ENCODE measurements around the gene KLC1. TPM values are rescaled to one million over a fixed set of nuclear protein-coding genes. Genes with fewer than 3 reads are reported as not detected.

KLC1 gene
- total RNA-seq, 2 donors from 2014 or later, result 168 to 287 TPM

- intact Hi-C loops (cut with DNase I), result no loop called here
- H3K9me3 ChIP-seq, result no peaks in the 10 kb centered on the region
- H3K27ac ChIP-seq, result peak overlapping the region; percentile 72
- H3K4me3 ChIP-seq, result no peak overlapping the region
- 40% methylated on average over 12 of the region's 20 CpGs for WGBS
- H3K27me3 ChIP-seq (replicated peaks; ENCODE audit: insufficient read depth), result no peaks in the 10 kb centered on the region
- peaks cover 31% of the 10 kb centered on the region for H3K4me1 ChIP-seq (replicated peaks)
- DNase-seq (ENCODE audit: low spot score), result no peak
- no peaks in the 10 kb centered on the region for H3K36me3 ChIP-seq
- TF ChIP-seq POLR2AphosphoS5 (IDR thresholded peaks at IDR 0.05) (no peak), CTCF (IDR thresholded peaks at IDR 0.05) (no peak), POLR2A (IDR thresholded peaks at IDR 0.05) (no peak)
Measured at GRCh38 chr14:103724116-103724515, 95.1 kb downstream of the KLC1 start.

GRCh38 chr14:103725001-103725682 is 96.1 kb downstream of the KLC1 start:
- DNase-seq (ENCODE audit: low spot score), result no peak
- intact Hi-C loops (cut with DNase I), result no loop called here
- Histone ChIP-seq H3K4me1 (replicated peaks) (peaks cover 41% of the 10 kb centered on the region), H3K27me3 (replicated peaks; ENCODE audit: insufficient read depth) (no peaks in the 10 kb centered on the region), H3K4me3 (no peak overlapping the region), H3K36me3 (no peaks in the 10 kb centered on the region), H3K27ac (peak overlapping the region in 1 of 2 donors; percentile 72), H3K9me3 (no peaks in the 10 kb centered on the region)
- 93% methylated on average over 24 of the region's 29 CpGs for WGBS
- TF ChIP-seq POLR2AphosphoS5 (IDR thresholded peaks at IDR 0.05) (no peak), POLR2A (IDR thresholded peaks at IDR 0.05) (no peak), CTCF (IDR thresholded peaks at IDR 0.05) (no peak)

GRCh38 chr14:103725739-103726395 is 96.9 kb downstream of the KLC1 start:
- no peaks in the 10 kb centered on the region for H3K27me3 ChIP-seq (replicated peaks; ENCODE audit: insufficient read depth)
- peak overlapping the region in 1 of 2 donors; percentile 72 for H3K27ac ChIP-seq
- H3K4me1 ChIP-seq (replicated peaks), result peaks cover 48% of the 10 kb centered on the region
- WGBS, result 86% methylated on average over 15 of the region's 16 CpGs
- H3K9me3 ChIP-seq, result no peaks in the 10 kb centered on the region
- H3K36me3 ChIP-seq, result no peaks in the 10 kb centered on the region
- no peak overlapping the region for H3K4me3 ChIP-seq
- TF ChIP-seq POLR2AphosphoS5 (IDR thresholded peaks at IDR 0.05) (no peak), POLR2A (IDR thresholded peaks at IDR 0.05) (no peak), CTCF (IDR thresholded peaks at IDR 0.05) (no peak)
- DNase-seq (ENCODE audit: low spot score), result no peak
- intact Hi-C loops (cut with DNase I), result no loop called here

- Histone ChIP-seq H3K27me3 (replicated peaks; ENCODE audit: insufficient read depth) (no peaks in the 10 kb centered on the region), H3K4me3 (no peak overlapping the region), H3K4me1 (replicated peaks) (peaks cover 48% of the 10 kb centered on the region), H3K27ac (no peak overlapping the region), H3K36me3 (no peaks in the 10 kb centered on the region), H3K9me3 (no peaks in the 10 kb centered on the region)
- 91% methylated on average over 14 of the region's 18 CpGs for WGBS
- no peak for DNase-seq (ENCODE audit: low spot score)
- intact Hi-C loops (cut with DNase I), result no loop called here
- TF ChIP-seq POLR2AphosphoS5 (IDR thresholded peaks at IDR 0.05) (no peak), CTCF (IDR thresholded peaks at IDR 0.05) (no peak), POLR2A (IDR thresholded peaks at IDR 0.05) (no peak)
Measured at GRCh38 chr14:103726474-103726873, 97.5 kb downstream of the KLC1 start.
